CD4-positive, alpha-beta T cell treated with Interleukin-10 for 1 hour (primary cell): Measurements from ENCODE around the gene CCDC137.

Source experiments
- DNase-seq: peaks from one replicate; pipeline ENCODE4 v3.0.0-alpha.2; 2020

The CCDC137 gene

DNA sequence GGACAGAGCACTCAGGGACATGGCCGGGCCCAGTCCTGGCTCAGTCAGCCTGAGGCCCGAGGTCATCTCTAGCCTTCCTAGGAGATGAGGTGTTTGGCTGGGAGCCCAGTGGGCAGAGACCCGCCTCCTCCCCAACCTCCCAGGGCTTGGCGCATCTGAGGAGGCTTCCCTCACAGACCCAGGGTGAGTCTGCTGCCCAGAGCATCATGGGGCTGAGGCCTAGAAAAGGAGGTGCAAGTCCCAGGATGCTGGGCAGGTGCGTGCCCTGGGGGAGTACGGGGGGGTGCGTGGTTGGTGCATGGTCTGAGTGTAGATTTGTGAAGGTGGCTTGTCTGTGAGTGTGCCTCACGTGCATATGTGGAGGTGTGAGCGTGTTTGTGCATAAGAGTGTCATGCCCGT, 14.8 kb upstream of the CCDC137 start:
- no peak for DNase-seq

DNA sequence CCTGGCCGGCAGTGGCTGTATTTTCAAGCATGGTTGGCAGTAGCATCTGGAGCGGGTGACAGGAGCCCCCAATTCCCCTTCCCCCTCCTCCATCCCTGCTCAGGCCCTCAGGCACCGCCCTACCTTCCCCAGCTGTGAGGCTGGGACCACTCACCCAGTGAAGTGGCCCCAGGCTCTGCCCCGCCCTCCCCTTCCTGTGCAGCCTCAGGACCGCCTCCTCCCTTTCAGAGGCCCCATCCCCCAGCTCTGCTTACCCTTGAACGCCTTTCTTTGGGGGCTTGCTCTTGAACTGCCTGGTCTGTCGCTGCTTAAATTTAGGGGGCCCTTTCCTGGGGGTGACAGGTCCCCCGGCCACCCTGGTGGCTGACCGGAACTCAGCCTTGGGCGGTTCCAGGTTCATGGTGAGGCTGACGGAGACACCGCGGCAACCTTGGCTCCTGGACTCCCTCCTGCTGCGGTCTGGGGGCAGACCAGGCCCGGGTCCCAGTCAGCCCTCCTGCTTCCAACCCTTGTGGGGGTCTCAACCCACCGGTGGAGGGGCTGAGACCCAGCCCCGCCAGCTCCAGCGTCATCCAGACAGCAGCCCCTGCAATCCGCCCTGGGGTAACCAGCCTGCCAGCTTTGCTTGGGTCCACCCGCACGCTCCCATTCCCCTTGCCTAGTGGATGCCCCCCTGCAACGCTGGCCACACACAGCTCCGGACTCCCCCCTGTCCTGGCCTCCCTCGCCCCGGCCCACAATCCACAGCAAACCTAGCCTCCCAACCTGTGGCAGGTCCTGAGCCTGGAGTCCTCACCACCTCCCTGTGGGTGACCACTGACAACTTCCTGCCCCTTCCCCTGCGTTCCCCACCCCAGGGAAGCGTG, 13.4 kb upstream of the CCDC137 start:
- DNase-seq, result no peak

DNA sequence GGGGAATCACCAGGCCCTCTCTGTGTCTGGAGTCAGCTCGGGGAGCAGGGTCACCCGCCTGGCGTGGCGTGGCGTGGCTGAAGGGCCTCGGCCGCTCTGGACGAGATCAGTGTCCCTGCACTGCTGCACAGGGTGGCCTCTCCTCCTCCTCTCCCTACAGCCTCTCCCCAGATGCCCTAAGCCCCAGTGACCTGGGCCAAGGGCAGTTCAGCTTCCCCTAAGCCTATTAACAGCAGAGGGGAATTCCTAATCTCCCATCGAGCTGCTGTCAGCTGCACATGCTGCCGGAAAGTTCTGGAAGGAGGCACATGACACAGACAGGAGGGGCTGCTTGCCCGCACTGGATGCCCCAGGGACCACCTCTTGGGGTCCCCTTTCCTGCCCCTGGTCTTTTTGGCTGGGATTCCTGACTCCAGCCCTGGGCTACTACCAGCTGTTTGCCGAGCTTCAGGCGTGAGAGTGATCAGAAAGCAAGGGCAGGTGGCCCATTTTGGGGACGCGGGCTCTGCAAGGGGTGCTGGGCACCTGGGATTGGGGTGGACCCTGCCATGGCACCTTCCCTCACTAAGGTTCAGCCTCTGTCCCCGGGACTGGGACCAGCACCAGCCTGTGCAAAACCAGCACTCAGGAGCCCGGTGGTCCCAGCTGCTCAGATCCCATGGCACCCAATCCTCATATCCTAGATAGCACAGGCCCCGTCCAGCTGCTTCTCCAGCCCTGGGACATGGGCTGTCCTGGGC, 11.0 kb upstream of the CCDC137 start:
- DNase-seq, result no peak

DNA sequence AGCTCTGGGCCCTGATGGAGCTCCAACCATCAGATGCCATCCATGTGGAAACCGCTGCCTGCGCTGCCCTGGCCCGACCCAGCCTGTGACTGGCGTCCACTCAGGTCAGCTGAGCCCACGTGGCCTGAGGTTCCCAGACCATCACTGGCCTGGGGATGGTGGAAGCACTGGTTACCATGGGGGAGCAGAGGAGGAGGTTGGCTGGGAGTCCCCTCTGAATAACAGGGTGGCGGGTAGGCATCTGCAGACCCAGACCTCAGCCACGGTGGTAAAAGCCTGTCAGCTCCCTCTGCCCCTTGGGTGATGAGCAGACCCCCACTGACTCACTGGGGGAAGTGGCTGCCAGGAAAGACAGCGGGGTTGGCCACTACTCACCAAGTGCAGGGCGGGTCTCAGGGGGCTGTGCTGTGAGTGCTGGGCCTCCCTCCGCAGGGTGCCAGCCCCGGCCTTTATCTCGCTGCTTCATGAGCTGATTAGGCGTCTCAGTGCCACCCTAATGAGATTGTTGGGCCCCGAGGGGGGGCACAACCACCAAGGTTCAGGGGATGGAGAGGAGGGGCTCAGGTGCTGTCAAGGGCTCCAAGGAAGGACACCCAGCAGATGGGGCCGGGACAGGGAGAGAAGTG, 10.3 kb upstream of the CCDC137 start, which contains the start of gene PDE6G:
Gene PDE6G, minus strand, starts transcription at position 425 of the 626 bp plus-strand sequence. CDS start 3,237 bp downstream, outside the sequence.
- no peak for DNase-seq

DNA sequence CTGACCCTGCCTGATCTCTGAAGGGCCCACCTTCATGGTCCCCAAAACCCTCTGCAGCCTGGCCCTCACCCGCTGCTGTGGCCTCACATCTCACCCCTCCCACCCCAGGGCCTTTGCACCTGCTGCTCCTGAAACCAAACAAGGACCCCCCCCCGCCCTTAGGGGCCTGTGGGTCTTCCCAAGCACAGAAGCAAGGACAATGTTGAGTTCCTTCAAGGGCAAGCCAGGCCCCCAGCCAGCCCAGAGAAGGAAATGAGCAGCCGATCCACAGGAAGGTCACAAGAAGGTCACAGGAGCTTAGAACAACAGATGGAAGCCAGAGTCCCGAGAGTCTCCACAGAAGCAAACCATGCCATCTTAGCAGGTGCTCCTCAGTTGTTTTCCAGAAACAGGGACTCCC, 9.7 kb upstream of the CCDC137 start:
- no peak for DNase-seq

DNA sequence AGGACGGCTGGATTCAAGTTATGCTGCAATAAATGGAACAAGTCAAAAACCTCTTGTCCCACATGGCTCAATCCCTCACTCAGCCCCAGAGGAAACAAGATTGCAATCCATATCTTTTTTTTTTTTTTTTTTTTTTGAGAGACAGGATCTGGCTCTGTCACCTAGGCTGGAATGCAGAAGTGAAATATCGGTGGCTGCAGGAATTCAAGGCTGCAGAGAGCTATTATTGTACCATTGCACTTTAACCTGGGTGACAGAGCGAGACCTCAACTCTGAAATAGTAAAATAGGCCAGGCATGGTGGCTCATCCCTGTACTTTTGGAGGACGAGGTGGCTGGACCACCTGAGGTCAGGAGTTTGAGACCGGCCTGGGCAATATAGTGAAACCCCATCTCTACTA, 7.5 kb upstream of the CCDC137 start:
- DNase-seq, result no peak

DNA sequence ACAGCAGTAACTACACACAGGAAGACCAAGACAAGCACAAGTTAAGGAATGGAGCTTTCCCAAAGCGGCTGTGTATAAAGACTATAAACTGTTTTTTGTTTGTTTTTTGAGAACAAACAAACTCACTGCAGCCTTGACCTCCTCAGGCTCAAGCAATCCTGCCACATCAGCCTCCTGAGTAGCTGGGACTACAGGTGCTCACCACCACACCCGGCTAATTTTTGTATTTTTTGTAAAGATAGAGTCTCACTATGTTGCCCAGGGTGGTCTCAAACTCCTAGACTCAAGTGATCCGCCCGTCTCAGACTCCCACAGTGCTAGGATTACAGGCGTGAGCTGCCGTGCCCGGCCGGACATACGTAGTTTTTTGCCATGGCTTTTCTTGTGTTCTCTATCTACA, 6.1 kb upstream of the CCDC137 start:
- DNase-seq, result no peak

DNA sequence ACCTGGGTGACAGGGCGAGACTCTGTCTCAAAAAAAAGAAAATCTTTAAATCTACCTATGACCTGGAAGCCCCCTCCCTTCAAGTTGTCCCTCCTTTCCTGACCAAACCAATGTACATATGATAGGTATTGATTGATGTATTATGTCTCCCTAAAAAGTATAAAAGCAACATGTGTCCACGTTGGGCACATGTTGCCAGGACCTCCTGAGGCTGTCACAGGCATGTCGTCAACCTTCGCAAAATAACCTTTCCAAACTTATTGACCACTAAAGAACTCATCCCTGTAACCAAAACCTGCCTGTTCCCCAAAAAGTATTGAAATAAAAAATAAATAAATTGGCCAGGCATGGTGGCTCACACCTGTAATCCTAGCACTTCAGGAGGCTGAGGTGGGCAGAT, 4.5 kb upstream of the CCDC137 start:
- DNase-seq, result no peak

DNA sequence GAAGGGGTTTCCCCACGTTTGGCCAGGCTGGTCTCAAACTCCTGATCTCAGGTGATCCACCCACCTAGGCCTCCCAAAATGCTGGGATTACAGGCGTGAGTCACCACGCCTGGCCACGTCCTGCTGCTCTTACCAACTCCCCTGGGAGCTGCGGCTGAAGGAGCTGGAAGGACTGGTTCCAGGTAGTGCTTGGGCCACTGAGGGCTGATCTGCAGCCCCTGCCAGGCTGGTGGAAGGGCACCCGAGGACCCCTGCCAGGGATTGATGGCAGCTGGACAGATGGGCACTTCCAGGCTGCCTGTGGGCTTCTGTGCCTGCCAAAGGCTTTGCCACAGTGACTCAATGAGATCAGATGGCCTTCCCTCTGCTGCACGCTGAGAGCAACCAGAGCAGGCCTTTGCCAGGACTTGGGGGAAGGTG, 2.5 kb upstream of the CCDC137 start:
- DNase-seq, result no peak

DNA sequence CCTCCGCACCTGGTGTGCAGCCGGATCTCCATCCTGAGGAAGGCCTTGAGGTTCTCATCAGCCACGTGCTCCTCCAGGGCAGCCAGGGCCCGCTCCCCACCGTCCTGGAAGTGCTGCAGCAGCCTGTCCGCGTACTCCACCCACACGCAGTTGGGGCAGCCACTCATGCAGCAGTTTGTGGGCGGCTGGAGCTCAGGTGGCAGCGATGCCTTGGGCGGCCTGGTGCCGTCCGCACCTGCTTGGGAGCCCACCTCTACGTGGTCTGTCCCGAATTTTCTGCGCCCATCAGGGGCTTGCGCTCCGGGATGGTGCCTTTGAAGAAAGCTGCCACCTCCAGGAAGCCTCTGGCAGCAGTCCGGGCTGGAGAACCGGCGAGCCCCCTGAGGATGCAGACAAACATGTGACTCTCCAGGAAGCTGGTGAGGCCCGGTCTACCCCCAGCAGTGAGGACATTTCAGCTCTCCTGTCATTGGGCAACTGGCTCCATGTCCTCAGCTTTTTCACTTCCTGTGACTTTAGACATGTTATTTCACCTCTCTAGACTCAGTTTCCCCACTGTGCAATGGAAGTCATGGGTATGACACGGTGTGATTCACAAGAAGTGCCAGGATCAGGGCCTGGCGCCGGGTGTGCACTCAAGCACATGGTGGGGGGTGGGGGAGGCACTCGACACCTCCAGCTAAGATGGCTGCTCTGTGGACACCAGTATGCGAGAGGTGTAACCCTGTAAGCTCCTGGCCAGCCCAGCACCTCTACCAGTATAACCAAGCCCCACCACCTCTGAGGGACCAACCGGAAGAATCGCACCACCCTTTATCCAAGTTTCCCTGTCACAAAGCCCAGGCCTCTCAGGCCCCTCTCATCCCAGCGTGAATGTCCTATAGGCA, 1.1 kb upstream of the CCDC137 start:
- peak; percentile 41 for DNase-seq

DNA sequence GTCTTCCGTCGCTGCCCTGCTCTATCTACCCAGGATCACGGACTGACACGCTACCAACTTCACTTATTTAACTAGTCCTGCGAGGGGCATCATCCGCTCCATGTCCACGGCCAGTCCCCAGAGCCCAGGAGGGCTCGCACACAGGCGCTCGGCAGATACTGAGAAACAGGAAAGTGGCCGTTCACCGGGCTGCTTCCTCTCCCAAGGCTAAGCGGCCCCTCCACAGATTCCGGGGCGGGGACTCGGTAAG, 520 bp upstream of the CCDC137 start:
- peak; percentile 30 for DNase-seq

DNA sequence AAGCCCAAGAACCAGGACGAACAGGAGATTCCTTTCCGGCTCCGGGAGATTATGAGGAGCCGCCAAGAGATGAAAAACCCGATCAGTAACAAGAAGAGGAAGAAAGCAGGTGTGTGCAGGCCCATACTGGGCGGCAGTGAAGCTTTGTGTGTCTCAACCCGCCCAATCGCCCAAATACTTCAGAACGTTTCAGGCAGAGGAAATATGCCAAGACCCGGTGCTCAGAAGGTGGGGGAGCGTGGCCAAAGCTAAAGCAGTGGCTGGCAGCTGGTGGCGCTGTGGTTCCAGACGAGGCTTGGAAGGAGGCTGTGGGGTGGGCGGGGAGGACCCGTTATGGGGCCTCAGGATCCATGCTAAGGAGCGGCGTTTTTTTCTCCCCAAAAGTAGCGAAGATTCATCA, 1.2 kb downstream of the CCDC137 start:
- no peak for DNase-seq

DNA sequence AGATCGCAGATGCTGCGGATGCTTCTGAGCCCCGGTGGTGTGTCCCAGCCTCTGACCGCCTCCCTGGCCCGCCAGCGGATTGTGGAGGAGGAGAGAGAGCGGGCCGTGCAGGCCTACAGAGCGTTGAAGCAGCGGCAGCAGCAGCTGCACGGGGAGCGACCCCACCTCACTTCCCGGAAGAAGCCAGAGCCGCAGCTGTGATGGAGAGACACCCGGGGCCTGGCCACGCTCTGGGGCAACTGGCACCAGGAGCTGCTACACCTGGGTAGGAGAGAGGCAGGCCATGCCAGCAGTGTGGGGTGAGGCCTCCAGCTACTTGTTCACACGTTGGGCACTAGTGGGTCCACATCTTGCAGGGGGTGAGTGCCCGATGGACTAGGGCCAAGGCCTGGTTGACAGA, 6.0 kb downstream of the CCDC137 start:
- no peak for DNase-seq

DNA sequence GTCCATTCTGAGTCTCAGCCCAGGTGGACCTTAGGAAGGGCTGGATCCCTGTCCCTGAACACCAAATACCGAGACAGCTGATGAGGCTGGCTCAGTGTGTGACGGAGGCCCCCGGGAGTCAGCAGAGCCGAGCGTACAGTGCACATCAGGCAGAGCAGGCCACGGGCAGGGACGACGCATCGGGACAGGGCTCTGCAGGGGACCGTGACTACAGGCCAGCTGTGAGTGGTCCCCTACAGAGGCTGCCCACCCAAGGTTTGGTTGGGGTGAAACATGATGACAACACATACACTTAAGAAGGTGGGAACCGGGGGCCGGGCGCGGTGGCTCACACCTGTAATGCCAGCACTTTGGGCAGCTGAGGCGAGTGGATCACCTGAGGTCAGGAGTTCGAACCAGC, 6.4 kb downstream of the CCDC137 start:
- DNase-seq, result no peak

DNA sequence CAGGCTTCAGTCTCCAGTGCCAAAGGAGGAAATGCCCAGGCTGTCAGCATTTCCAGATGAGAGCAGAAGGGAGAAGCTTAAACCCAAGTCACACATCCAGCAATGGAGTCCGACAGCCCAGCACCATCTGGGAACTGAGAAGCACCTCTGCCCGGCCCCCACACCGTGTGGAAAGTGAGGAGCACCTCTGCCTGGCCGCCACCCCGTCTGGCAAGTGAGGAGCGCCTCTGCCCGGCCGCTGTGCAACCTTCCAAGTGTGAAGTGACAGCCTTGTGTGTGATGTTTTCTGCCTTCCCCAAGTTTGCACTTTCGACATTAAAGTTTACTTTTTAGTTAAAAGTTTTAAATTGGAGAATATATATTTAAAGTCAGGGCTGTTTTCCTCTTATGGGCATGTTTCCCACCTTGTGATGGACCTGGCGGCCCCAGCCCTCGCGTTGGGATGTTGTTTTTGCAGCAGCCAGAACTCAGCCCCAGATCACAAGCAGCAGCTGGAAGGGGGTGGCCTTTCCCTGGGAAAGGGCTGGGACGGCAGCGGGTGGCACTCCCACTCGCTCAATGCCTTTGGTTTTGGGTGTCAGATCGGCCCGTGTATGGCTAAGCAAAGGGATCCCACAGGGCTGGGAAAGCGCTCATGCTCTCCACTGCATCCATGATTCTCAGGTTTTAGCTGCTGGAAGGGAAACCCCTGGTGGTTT, 7.2 kb downstream of the CCDC137 start:
- DNase-seq, result no peak

DNA sequence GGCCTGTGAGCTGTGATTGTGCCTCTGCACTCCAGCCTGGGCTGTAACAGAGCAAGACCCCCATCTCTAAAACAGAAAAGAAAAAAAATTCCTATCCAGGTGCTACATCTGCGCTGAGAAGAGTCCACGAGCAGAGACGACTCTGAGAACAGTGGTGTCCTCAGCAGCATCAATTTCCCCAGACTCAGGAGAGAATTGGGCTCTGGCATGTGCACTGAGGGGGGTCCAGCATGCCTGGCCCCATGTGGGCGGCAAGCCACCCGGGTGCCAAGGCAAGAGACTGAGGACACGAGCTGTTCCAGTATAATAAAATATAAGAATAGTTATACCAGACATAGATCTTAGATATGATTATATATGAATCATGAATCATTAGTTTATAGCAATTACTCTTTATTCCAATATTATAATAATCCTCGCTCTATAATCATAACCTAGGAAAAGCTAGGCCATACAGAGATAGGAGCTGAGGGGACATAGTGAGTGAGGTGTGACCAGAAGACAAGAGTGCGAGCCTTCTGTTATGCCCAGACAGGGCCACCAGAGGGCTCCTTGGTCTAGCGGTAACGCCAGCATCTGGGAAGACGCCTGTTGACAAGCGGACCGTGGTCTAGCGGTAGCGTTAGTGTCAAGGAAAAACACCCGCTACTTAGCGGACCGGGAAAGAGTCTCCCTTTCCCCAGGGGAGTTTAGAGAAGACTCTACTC, 9.1 kb downstream of the CCDC137 start:
- DNase-seq, result peak; percentile 45

DNA sequence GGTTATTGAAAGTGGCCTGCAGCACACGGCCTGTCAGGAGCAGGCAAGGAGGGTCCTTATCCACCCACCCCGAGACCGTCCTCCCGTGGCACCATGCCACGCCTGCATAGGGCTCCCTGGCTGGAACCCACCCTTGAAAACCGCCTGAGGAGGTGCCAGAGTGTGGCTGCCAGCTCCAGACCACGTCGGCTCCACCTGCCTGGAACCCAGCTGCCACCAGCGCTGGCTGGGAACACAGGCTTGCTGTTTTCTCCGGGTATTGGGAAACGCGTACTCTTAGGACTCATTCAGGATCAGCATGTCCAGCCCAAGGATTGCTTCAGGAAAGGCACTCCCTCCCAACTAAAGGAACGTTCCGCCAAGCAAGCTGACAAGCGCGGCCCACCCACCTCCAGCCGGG, 10.4 kb downstream of the CCDC137 start:
- DNase-seq, result no peak

DNA sequence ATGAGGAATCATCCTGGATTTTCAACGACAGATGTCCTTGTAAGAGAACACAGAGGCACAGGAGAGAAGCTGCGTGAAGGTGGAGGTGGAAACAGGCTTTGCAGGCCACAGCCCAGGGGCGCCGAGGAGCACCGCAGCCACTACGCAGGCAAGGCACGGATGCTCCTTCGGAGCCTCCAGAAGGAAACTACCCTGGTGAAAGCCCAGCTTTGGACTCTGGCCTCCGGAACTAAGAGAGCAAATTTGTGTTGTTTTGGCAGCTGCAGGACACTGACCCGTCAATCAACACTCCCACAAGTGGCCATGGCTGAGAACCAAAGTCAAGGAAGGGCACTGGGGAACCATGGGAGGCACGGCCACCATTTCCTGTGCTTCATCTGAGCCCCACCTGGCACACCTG, 13.6 kb downstream of the CCDC137 start:
- no peak for DNase-seq

DNA sequence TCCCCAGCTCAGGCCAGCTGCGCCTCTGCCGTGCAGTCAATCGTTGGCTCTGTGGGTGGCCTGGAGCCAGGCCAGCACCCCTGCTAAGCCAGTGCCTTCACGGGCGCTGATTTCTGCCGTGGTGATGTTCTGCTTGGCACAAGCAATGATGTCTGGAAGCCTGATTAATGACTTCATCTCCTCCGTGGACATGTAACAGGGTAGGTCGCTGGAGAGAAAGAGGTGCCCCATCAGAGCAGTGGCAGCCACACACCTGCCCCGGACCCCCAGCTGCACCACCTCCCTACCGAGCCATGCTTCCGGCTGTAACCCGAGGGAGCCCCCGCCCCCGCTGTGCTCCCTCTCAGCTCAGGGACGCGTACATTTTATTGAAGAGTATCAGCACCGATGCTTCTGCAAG, 15.1 kb downstream of the CCDC137 start:
- no peak for DNase-seq

DNA sequence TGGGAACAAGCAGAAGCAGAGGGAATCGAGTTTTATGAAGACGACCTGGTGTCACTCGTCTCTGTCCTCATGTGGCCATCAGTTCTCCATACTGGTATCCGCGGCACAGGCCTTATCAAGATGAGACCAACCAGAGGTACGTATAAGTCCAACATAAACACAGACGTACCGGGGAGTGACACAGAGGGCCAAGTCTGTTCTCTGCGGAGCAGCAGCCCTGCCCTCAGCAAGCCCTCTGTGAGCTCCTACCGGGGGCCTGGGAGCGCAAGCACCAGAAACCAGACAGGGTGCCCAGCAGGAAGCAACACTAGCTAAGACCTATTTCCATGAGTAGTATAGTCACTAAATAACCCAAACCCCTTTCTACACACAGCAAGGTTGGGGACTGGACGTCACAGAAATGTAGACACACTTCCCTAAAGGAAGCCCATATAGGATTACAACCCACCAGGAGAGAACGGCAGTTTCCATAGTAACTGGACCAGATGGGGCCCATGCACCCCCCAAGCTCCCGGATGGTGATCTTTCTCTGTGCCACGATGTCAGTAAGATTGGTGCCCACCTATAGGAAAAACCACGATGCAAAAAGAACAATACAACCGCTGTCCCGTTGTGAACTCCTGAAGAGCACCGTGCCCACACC, 16.1 kb downstream of the CCDC137 start:
- DNase-seq, result no peak

DNA sequence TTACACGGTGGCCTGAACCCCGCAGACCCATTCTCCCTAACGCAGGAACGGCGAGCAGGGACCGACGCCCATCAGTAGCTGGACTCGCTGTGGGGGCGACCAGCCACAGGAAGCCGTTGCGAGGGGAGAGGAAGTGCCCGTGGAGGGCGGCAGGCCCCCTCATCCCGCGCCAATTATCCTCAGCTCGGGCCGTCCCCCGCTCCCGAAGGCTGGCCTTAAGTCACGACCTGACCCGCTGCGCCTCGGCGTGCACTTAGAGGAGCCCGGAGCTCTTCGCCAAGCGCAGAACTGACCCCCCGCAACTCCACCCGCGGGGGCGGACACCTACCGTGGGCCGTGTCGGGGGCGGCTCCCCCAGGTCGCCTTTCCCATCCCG, 16.7 kb downstream of the CCDC137 start:
- DNase-seq, result no peak
